ENCODE results near the gene APOD. TPM values are rescaled to one million over a fixed set of nuclear protein-coding genes. Genes with fewer than 3 reads are reported as not detected.

APOD gene
- total and polyA plus RNA-seq, 2 of the 8 experiments (the other 6 are each of a cell fraction or from before 2014, with no cell fraction given), result not detected

DNA sequence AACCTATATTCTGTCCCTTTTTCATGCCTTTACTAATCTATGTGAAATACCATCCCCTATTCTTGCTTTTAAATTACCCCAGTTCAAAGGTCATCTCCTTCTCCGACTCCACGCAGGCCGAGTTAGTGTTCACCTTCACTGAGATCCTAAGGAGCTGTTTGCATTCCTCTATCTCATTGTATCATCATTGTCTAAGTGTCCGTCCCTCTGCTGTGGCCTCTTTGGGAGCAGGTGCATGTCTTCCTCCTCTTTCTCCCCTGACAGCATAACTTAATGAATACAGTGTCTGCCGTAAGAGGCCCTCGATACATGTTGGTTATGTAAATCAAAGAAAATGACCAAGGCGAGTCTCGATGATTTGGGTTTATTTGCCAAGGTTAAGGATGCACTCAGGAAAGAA lies 35.7 kb downstream of the APOD start:
- Histone ChIP-seq H2BK20ac (ENCODE audit: low read length) (peak overlapping the region; percentile 63; the same call in 1 of the 2 replicates), H3K4me3 (ENCODE audit: extremely low read depth in 1 of 4, insufficient read depth in 2 of 4, low read depth in 3 of 4, low read length in 4 of 4) (peak overlapping the region in 1 of 4 experiments; percentile 33; a peak in 2 of 8 replicates), H2AFZ (ENCODE audit: low read length) (no peak overlapping the region), H3K14ac (ENCODE audit: insufficient read length) (no peak overlapping the region), H3K23me2 (ENCODE audit: low read depth, low read length) (peaks cover 3% of the 10 kb centered on the region), H2BK15ac (ENCODE audit: low read length) (no peak overlapping the region), H2BK12ac (ENCODE audit: low read depth, low read length) (peak overlapping the region; percentile 18; the same call in 1 of the 2 replicates), H3K9me3 (ENCODE audit: insufficient read depth in 2 of 2, low read depth in 1 of 2, low read length in 1 of 2) (no peaks in the 10 kb centered on the region), H3K27ac (ENCODE audit: low read depth, low read length) (no peak overlapping the region), H4K20me1 (replicated peaks in 1 of 2; ENCODE audit: control insufficient read depth in 1 of 2, insufficient read depth in 2 of 2, low read length in 2 of 2) (no peaks in the 10 kb centered on the region), H2AK5ac (ENCODE audit: low read depth, low read length) (0 out of 2 replicates have a peak overlapping the region, but pooled peaks have one; percentile 59), H2BK5ac (ENCODE audit: low read depth, low read length) (peak overlapping the region; percentile 4; the same call in 1 of the 2 replicates), H3K4me1 (replicated peaks in 1 of 4; ENCODE audit: control insufficient read depth in 3 of 4, insufficient read depth in 4 of 4, low read length in 3 of 4) (peaks cover 2 to 14% (median 4%) of the 10 kb centered on the region in 4 experiments; a peak in 6 of 7 replicates), H4K8ac (ENCODE audit: extremely low read depth, insufficient read depth, low read length) (no peak overlapping the region), H3K56ac (replicated peaks; ENCODE audit: insufficient read length, low read depth, low read length) (no peak overlapping the region), H3K18ac (ENCODE audit: extremely low read depth, low read length) (no peak overlapping the region), H3K79me2 (ENCODE audit: control insufficient read depth in 1 of 2, insufficient read depth in 2 of 2, low read length in 2 of 2) (no peaks in the 10 kb centered on the region), H3K23ac (ENCODE audit: insufficient read length) (no peak overlapping the region), H3K4me2 (ENCODE audit: insufficient read depth in 1 of 2, low read depth in 2 of 2, low read length in 2 of 2) (peak overlapping the region; percentile 40 to 46; a peak in 3 of 4 replicates), H3K9ac (replicated peaks in 1 of 4; ENCODE audit: extremely low read depth in 1 of 4, low read depth in 3 of 4, low read length in 3 of 4) (0 out of 7 replicates have a peak overlapping the region, but pooled peaks of 1 of the 4 experiments have one; percentile 39), H4K91ac (replicated peaks; ENCODE audit: insufficient read length, low read length) (no peak overlapping the region), H3K36me3 (ENCODE audit: control insufficient read depth in 2 of 4, insufficient read depth in 4 of 4, low read length in 3 of 4) (no peaks in the 10 kb centered on the region), H3K27me3 (replicated peaks in 1 of 4; ENCODE audit: control insufficient read depth in 3 of 4, extremely low read depth in 1 of 4, insufficient read depth in 3 of 4, low read length in 3 of 4) (peaks cover 1 to 16% (median 13%) of the 10 kb centered on the region in 4 experiments; a peak in 6 of 7 replicates), H3K4ac (replicated peaks; ENCODE audit: insufficient read length, low read depth, low read length) (no peak overlapping the region), H3K79me1 (ENCODE audit: low read depth, low read length) (no peaks in the 10 kb centered on the region), H2BK120ac (replicated peaks; ENCODE audit: low read depth, low read length) (no peak overlapping the region), H4K5ac (ENCODE audit: insufficient read length, low read depth, low read length) (no peak overlapping the region)
- CTCF ChIA-PET (ENCODE audit: partially characterized antibody), result interaction anchor here (0.7 to 1.4 kb wide), 2 partner anchors 10 to 29 kb away, joined by 3 to 6 read pairs; no protein-coding TSS in a partner anchor
- no peak for DNase-seq (ENCODE audit: low read depth in 1 of 2, low spot score in 2 of 2)
- POLR2A ChIA-PET (ENCODE audit: partially characterized antibody), result no interaction called here
- no peak for FAIRE-seq
- TF ChIP-seq, protein P1, sequence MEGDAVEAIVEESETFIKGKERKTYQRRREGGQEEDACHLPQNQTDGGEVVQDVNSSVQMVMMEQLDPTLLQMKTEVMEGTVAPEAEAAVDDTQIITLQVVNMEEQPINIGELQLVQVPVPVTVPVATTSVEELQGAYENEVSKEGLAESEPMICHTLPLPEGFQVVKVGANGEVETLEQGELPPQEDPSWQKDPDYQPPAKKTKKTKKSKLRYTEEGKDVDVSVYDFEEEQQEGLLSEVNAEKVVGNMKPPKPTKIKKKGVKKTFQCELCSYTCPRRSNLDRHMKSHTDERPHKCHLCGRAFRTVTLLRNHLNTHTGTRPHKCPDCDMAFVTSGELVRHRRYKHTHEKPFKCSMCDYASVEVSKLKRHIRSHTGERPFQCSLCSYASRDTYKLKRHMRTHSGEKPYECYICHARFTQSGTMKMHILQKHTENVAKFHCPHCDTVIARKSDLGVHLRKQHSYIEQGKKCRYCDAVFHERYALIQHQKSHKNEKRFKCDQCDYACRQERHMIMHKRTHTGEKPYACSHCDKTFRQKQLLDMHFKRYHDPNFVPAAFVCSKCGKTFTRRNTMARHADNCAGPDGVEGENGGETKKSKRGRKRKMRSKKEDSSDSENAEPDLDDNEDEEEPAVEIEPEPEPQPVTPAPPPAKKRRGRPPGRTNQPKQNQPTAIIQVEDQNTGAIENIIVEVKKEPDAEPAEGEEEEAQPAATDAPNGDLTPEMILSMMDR (IDR thresholded peaks at IDR 0.05; ENCODE audit: control extremely low read depth in 1 of 3, insufficient read depth in 1 of 3, low read depth in 1 of 3, low read length in 3 of 3), result no peak
- TF ChIP-seq SUZ12 (IDR thresholded peaks at IDR 0.05; ENCODE audit: low read length) (no peak), CHD2 (IDR thresholded peaks at IDR 0.05; ENCODE audit: low read length) (no peak)
- WGBS, 2 experiments (ENCODE audit: extremely low coverage in 1 of 2, insufficient coverage in 1 of 2, insufficient read length in 1 of 2, insufficient replicate concordance in 2 of 2, low coverage in 1 of 2, low lambda C conversion rate in 2 of 2, missing lambda C conversion rate in 1 of 2), result 68% methylated on average over 8 of the region's 8 CpGs; no CpG with 5 or more reads in 1 of the 2 experiments
